ENCODE data around the gene RBX1.
A peak's percentile ranks its signal among the peaks of the same experiment; 100 is the strongest.
"Not testable (repeated sequence)": the region's sequence is repeated elsewhere in the genome, so short reads cannot be mapped to it uniquely, and the experiment has no call there.

The RBX1 gene

GRCh38 chr22:40950962-40951794 lies at the start of gene RBX1:
TSS of gene RBX1 (plus strand) at chr22:40951378. CDS start at chr22:40951399, 21 bp downstream.
- DNase-seq (ENCODE audit: low spot score): peak; percentile 98

- peak; percentile 42 for DNase-seq (ENCODE audit: low spot score)
These were observed 47.1 kb upstream of the RBX1 start for GRCh38 chr22:40904101-40904500.

GRCh38 chr22:40908895-40909294 lies 42.3 kb upstream of the RBX1 start:
- DNase-seq (ENCODE audit: low spot score): no peak

GRCh38 chr22:40911772-40912171 lies 39.4 kb upstream of the RBX1 start:
- no peak for DNase-seq (ENCODE audit: low spot score)

- DNase-seq (ENCODE audit: low spot score): not testable (repeated sequence)
These were observed 38.2 kb upstream of the RBX1 start for GRCh38 chr22:40912987-40913386.

GRCh38 chr22:40919446-40919845 lies 31.7 kb upstream of the RBX1 start:
- DNase-seq (ENCODE audit: low spot score): no peak

GRCh38 chr22:40920526-40920925 lies 30.7 kb upstream of the RBX1 start:
- no peak for DNase-seq (ENCODE audit: low spot score)

- DNase-seq (ENCODE audit: low spot score): peak; percentile 68
These were observed 28.5 kb upstream of the RBX1 start for GRCh38 chr22:40922484-40923303.

GRCh38 chr22:40928657-40929056 lies 22.5 kb upstream of the RBX1 start:
- no peak for DNase-seq (ENCODE audit: low spot score)

- no peak for DNase-seq (ENCODE audit: low spot score)
These were observed 18.8 kb upstream of the RBX1 start for GRCh38 chr22:40932396-40932795.

- DNase-seq (ENCODE audit: low spot score): no peak
These were observed 12.0 kb upstream of the RBX1 start for GRCh38 chr22:40939202-40939601.

- DNase-seq (ENCODE audit: low spot score): no peak
These were observed 822 bp downstream of the RBX1 start for GRCh38 chr22:40951795-40952605.

GRCh38 chr22:40953471-40953870 lies 2.3 kb downstream of the RBX1 start:
- DNase-seq (ENCODE audit: low spot score): no peak

- no peak for DNase-seq (ENCODE audit: low spot score)
These were observed 2.9 kb downstream of the RBX1 start for GRCh38 chr22:40954113-40954512.

- DNase-seq (ENCODE audit: low spot score): no peak
These were observed 4.4 kb downstream of the RBX1 start for GRCh38 chr22:40955571-40955970.

GRCh38 chr22:40957601-40958000 lies 6.4 kb downstream of the RBX1 start:
- DNase-seq (ENCODE audit: low spot score): no peak

- no peak for DNase-seq (ENCODE audit: low spot score)
These were observed 7.1 kb downstream of the RBX1 start for GRCh38 chr22:40958299-40958698.

- peak; percentile 13 for DNase-seq (ENCODE audit: low spot score)
These were observed 9.0 kb downstream of the RBX1 start for GRCh38 chr22:40960145-40960544.

- DNase-seq (ENCODE audit: low spot score): no peak
These were observed 15.0 kb downstream of the RBX1 start for GRCh38 chr22:40965936-40966725.

GRCh38 chr22:40966726-40967085 lies 15.5 kb downstream of the RBX1 start:
- DNase-seq (ENCODE audit: low spot score): no peak

GRCh38 chr22:40967111-40967760 lies 16.1 kb downstream of the RBX1 start:
- no peak for DNase-seq (ENCODE audit: low spot score)

All from kidney tubule cell (primary cell).